HUES64 (cell line): ENCODE results near the gene PSMD10.

Experiments used
- H3K27ac ChIP-seq: 2 replicates; pipeline ENCODE4 v1.7.0; 2013; ENCODE audit warnings: low read depth, low read length, inconsistent platforms
- H3K27me3 ChIP-seq: 2 replicates; pipeline ENCODE4 v1.6.1; 2013; ENCODE audit warnings: mild to moderate bottlenecking, low read length; ENCODE audit not compliant: insufficient read depth
- H3K36me3 ChIP-seq: 2 replicates; pipeline ENCODE4 v1.6.1; 2013; ENCODE audit warnings: mild to moderate bottlenecking, low read length; ENCODE audit not compliant: insufficient read depth
- H3K4me1 ChIP-seq: 2 replicates; pipeline ENCODE4 v1.6.1; 2013; ENCODE audit warnings: mild to moderate bottlenecking, low read length, moderate library complexity; ENCODE audit not compliant: insufficient read depth
- H3K4me3 ChIP-seq: 2 replicates; pipeline ENCODE4 v1.5.1; 2013; ENCODE audit warnings: mild to moderate bottlenecking, low read length, moderate library complexity
- H3K9ac ChIP-seq: 2 replicates; pipeline ENCODE4 v1.6.1; 2013; ENCODE audit warnings: mild to moderate bottlenecking, low read depth, low read length
- H3K9me3 ChIP-seq: 2 replicates; pipeline ENCODE4 v1.6.1; 2013; ENCODE audit warnings: low read depth, low read length; ENCODE audit not compliant: insufficient read depth
- WGBS: fragments of 150-250, 120-280 bp; methylation state at CpG from one replicate; pipeline ENCODE4 v1.1.7; 2013; ENCODE audit warnings: missing lambda C conversion rate; 5-methylcytosine and 5-hydroxymethylcytosine counted together

Gene PSMD10

DNA sequence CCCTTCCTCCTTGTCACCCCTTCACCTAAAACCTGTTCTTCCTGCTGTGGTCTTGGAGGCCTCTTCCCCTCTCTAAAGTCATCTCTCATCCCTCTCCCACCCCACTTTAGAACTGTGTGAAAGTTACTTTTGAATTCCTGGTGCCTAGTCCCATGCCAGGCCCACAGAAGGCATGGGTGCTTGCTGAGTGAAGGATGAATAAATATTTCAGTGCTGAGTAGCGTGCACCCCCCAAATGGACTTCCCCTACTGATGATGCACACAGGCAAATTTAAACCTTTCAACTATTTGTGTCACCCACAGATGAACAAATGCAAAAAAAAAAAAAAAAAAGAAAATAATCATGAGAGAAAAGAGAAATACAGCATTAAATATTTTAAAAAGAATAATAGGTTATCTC is 19.8 kb downstream of the PSMD10 start:
- no peak overlapping the region for H3K27ac ChIP-seq
- H3K36me3 ChIP-seq, result no peaks in the 10 kb centered on the region
- no peaks in the 10 kb centered on the region for H3K27me3 ChIP-seq
- no CpG with 5 or more reads among the region's 1 CpG for WGBS
- no peaks in the 10 kb centered on the region for H3K4me1 ChIP-seq
- no peak overlapping the region for H3K9ac ChIP-seq
- H3K4me3 ChIP-seq, result no peak overlapping the region
- no peaks in the 10 kb centered on the region for H3K9me3 ChIP-seq

DNA sequence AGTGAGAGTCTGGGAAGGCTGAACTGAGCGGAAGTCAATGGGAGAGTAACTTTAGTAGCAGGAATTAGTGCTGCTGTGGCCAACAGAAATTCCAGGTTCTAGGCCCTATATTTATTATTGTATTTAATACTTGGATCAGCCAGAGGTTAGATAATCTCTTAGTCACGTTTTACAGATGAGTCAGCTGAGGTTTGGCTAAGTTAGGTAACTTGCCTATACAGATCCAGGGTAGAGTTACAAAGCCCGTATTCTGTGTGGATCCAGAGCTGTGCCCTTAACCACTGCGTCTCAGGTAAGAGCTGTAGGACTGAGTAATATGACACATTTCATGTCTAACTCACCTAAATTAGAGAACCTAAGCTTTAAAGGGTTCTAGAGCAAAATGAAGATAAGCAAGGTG is 20.5 kb downstream of the PSMD10 start:
- no peak overlapping the region for H3K27ac ChIP-seq
- WGBS, result 58% methylated on average over 3 of the region's 4 CpGs

DNA sequence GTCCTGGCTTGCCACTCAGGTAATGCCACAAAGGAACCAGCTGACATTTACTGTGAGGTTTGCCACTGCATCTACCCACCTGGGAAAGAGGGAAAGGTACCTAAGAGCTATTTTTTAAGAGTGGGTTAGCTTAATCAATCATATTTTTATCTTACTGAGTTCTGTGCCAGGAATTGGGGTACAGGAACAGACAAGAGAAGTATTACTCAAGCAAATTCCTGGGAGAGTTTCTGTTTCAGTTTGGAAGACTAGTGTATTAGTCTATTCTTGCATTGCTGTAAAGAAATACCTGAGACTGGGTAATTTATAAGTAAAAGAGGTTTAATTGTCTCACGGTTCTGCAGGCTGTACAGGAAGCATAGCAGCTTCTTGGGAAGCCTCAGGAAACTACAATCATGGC is 23.2 kb downstream of the PSMD10 start:
- no peak overlapping the region for H3K9ac ChIP-seq
- H3K27ac ChIP-seq, result no peak overlapping the region
- no peaks in the 10 kb centered on the region for H3K27me3 ChIP-seq
- H3K36me3 ChIP-seq, result no peaks in the 10 kb centered on the region
- H3K4me1 ChIP-seq, result no peaks in the 10 kb centered on the region
- H3K9me3 ChIP-seq, result no peaks in the 10 kb centered on the region
- 97% methylated on average over 1 of the region's 1 CpG for WGBS
- H3K4me3 ChIP-seq, result no peak overlapping the region

More for the DNA sequence above, 20.5 kb downstream of the PSMD10 start:
- Histone ChIP-seq H3K4me3 (no peak overlapping the region), H3K9me3 (no peaks in the 10 kb centered on the region), H3K36me3 (no peaks in the 10 kb centered on the region), H3K9ac (no peak overlapping the region), H3K27me3 (no peaks in the 10 kb centered on the region), H3K4me1 (no peaks in the 10 kb centered on the region)

DNA sequence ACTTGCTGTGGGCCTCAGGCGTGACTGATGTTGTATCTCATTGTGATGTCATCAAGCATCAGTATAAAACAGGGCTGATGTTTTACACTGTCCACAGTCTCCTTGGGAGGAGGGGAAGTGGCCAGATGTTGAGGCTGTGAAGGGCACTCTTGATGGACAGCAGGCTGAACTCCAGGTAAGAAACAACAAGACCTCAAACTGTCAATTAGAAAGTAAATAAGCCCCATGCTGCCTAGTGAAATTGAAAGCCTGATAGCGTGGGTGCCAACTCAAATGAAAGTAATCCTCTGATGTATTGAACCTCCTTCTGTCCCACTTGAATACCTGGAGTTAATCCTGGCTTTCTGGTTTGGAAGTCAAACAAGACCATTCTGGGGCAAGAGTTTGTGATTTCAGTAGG is 26.7 kb downstream of the PSMD10 start:
- Histone ChIP-seq H3K27me3 (no peaks in the 10 kb centered on the region), H3K4me3 (no peak overlapping the region), H3K4me1 (no peaks in the 10 kb centered on the region), H3K36me3 (no peaks in the 10 kb centered on the region), H3K9ac (no peak overlapping the region), H3K9me3 (no peaks in the 10 kb centered on the region), H3K27ac (no peak overlapping the region)
- WGBS, result 79% methylated on average over 2 of the region's 2 CpGs

DNA sequence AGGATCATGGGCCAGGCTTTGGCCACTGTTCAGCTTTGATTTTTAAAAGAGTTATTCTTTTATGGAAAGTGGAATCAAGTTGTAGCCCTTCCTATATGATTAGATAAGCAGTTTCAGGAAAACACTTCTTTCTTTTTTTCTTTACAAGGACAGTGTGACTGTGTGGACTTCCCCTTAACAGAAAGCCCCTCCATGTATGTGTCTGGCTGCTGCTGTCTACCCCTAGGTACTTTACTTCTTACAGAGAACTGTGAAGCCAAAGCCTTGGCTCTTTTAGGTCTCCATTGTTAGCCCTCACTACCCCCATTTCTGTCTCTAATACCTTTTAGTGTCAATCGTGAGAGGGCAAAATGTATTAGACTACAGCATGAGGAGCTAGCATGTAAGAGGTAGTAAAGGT is 27.3 kb downstream of the PSMD10 start:
- no peaks in the 10 kb centered on the region for H3K4me1 ChIP-seq
- no peaks in the 10 kb centered on the region for H3K9me3 ChIP-seq
- no CpG with 5 or more reads among the region's 1 CpG for WGBS
- no peaks in the 10 kb centered on the region for H3K27me3 ChIP-seq
- no peak overlapping the region for H3K9ac ChIP-seq
- H3K36me3 ChIP-seq, result no peaks in the 10 kb centered on the region
- H3K27ac ChIP-seq, result no peak overlapping the region
- H3K4me3 ChIP-seq, result no peak overlapping the region

DNA sequence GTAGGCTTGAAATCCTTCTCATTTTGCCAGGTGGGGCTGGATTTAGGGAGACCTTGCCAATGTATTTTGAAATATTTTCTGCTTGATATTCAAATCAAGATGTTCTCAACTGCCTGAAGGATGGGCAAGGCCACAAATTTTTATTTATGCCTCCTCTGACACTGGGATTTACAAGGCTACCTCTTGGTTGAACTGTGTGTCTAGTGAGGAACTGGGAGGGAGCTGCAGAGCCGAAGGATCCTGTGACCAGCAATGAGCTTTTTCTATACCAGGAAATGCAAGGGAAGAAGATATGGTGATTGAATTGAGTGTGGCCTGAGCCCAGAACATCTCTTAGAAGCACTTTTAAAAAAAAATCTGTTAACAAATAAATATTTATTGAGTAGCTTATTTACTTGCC is 31.5 kb downstream of the PSMD10 start:
- Histone ChIP-seq H3K36me3 (no peaks in the 10 kb centered on the region), H3K27ac (no peak overlapping the region), H3K4me1 (no peaks in the 10 kb centered on the region), H3K27me3 (no peaks in the 10 kb centered on the region), H3K9me3 (no peaks in the 10 kb centered on the region), H3K9ac (no peak overlapping the region), H3K4me3 (no peak overlapping the region)
- WGBS, result 88% methylated on average over 1 of the region's 1 CpG

DNA sequence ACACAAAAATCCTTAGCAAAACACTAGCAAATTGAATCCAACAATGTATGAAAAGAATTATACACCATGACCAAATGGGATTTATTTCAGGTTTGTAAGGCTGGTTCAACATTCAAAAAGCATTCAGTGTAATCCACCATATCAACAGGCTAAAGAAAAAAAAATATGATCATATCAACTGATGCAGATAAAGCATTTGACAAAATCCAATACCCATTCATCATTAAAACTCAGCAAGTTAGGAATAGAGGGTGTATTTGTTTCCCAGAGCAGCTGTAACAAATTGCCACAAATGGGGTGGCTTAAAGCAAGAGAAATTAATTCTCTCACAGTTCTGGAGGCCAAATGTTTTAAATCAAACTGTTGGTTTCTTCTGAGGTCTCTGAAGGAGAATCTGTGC is 35.8 kb downstream of the PSMD10 start:
- Histone ChIP-seq H3K27me3 (no peaks in the 10 kb centered on the region), H3K27ac (no peak overlapping the region), H3K9me3 (no peaks in the 10 kb centered on the region), H3K9ac (no peak overlapping the region), H3K4me1 (no peaks in the 10 kb centered on the region), H3K4me3 (no peak overlapping the region), H3K36me3 (no peaks in the 10 kb centered on the region)

DNA sequence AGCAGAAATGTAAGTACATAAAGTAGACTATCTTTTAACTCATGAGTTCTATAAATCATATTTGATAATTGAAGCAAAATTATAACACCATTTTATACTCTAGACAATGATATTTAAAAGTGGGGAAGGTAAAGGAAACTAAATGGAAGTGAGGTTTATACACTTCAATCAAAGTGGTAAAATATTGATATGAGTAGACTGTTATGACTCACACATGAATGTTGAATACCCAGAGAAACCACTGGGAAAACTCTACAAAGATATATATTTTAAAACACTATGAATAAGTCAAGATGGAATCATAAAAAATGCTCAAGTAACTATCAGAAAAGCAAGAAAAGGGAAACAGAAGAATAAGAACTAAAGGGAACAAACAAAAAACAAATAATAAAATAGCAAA is 38.1 kb downstream of the PSMD10 start:
- Histone ChIP-seq H3K27ac (no peak overlapping the region), H3K27me3 (no peaks in the 10 kb centered on the region), H3K9ac (no peak overlapping the region), H3K36me3 (no peaks in the 10 kb centered on the region), H3K9me3 (no peaks in the 10 kb centered on the region), H3K4me3 (no peak overlapping the region), H3K4me1 (no peaks in the 10 kb centered on the region)

DNA sequence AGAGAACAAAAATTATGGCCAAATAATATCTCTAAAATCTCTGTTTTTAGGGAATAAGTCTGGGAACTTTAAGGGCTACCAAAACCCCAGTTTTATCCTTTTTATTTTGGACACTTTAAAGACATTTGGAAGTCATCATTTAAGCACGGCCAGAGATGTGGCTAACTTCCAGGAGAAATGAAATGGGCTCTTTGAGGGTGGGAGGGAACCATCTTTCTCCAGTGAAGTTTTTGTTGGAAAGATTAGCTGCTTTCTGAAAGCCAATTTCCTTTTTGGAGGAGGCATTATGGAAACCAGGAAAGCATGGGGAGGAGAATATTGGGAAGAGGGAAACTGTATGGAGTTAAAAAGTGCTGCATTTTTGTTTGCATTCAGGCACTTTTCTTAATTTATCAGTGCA is 41.7 kb downstream of the PSMD10 start:
- Histone ChIP-seq H3K4me3 (no peak overlapping the region), H3K27ac (no peak overlapping the region), H3K9me3 (no peaks in the 10 kb centered on the region), H3K36me3 (no peaks in the 10 kb centered on the region), H3K4me1 (no peaks in the 10 kb centered on the region), H3K27me3 (no peaks in the 10 kb centered on the region), H3K9ac (no peak overlapping the region)
- 97% methylated on average over 1 of the region's 1 CpG for WGBS

DNA sequence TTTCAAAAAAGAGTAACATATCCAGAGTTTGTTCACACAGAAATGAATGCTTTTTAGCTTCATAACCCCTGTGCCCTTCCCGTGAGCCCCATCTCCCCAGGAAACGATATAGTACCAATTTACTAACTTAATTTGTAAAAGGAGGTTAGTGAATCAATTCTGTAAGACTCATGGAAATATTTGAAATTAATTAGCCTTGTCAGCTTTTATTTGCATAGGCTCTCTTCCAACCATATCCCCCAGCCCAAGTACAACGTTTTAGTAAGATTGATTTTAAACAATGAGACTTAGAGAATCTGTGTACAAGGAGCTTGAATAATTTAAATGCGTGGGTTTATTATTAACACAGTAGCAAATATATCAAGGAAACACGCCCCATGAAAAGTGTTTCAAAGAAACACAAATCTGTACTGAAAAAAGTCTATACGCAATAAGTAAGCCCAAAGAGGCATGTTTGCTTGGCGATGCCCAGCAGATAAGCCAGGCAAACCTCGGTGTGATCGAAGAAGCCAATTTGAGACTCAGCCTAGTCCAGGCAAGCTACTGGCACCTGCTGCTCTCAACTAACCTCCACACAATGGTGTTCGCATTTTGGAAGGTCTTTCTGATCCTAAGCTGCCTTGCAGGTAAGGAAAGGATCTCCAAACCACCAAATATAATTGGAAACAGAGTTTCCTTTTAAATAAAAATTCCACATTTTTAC is 46.6 kb downstream of the PSMD10 start, which contains the start of gene VSIG1:
TSS of gene VSIG1 (plus strand) at position 512 of the 703 bp plus-strand sequence. CDS start at position 578, 66 bp downstream.
- no peaks in the 10 kb centered on the region for H3K27me3 ChIP-seq
- H3K9ac ChIP-seq, result no peak within 1 kb of the TSS
- no peaks in the 10 kb centered on the region for H3K9me3 ChIP-seq
- no peaks in the 10 kb centered on the region for H3K4me1 ChIP-seq
- no peak within 1 kb of the TSS for H3K4me3 ChIP-seq
- H3K36me3 ChIP-seq, result no peaks in the 10 kb centered on the region
- no peak within 1 kb of the TSS for H3K27ac ChIP-seq
- WGBS, result 95% methylated on average over 6 of the region's 10 CpGs

DNA sequence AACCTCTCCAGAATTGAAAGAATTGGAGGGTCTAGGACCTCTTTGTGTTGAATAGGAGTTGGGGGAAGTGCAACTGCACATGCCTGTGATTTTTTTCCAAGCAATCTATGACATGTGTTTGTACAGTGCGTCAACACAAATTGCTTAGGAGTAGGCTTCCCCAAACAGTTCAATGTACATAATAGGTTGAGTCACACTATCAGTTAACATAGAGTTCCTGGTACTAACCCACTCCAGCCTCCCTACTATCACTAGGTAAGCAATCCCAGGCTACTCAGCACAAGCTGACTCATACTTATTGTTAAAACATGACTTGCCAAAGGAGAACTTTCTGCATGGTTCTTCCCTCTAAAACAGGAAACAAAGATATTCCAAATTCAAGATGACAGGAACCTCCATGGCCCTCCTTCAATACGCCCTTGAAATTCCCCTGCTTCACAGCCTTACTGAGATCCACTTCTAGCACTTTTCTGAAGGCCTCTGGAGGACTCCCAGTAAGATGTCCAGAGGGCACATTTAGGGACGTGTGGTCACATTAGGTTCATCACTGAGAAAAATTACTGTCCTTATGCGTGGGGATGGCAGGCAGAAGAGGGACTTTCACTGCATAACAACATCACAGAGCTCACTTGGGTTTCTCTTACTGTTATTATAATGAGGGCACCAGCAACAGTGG is 54.9 kb downstream of the PSMD10 start:
- H3K9me3 ChIP-seq, result no peaks in the 10 kb centered on the region
- H3K4me3 ChIP-seq, result no peak overlapping the region
- no peaks in the 10 kb centered on the region for H3K4me1 ChIP-seq
- H3K36me3 ChIP-seq, result no peaks in the 10 kb centered on the region
- no peaks in the 10 kb centered on the region for H3K27me3 ChIP-seq
- H3K9ac ChIP-seq, result no peak overlapping the region
- WGBS, result 74% methylated on average over 4 of the region's 4 CpGs
- H3K27ac ChIP-seq, result no peak overlapping the region
